Measurements from ENCODE around the gene TRIM54. TPM values are rescaled to one million over a fixed set of nuclear protein-coding genes. Genes with fewer than 3 reads are reported as not detected.
A peak's percentile ranks its signal among the peaks of the same experiment; 100 is the strongest.

Gene TRIM54
- under 1 TPM; 0.32 to 0.52 TPM for total RNA-seq
- long read RNA-seq, donor 1, result 0 reads
- long read RNA-seq, donor 2, partial matches to known transcripts, result 0 of 1 reads
- long read RNA-seq, donor 2, other reads (novel, unspliced or antisense), result 0 of 1 reads

GRCh38 chr2:27281855-27282559 lies at the start of gene TRIM54:
Gene TRIM54, plus strand, starts transcription at chr2:27282429. Its CDS starts 303 bp downstream, at chr2:27282732.
- intact Hi-C loops (cut with DNase I), result loop anchor here in 1 of 2 donors (10.0 kb wide), 1 partner anchor 317 kb away; no protein-coding TSS in a partner anchor
- DNase-seq (ENCODE audit: low spot score), result peak; percentile 72

- peak; percentile 73 for DNase-seq (ENCODE audit: low spot score)
Observed at GRCh38 chr2:27233341-27233740, 48.9 kb upstream of the TRIM54 start.

DNA sequence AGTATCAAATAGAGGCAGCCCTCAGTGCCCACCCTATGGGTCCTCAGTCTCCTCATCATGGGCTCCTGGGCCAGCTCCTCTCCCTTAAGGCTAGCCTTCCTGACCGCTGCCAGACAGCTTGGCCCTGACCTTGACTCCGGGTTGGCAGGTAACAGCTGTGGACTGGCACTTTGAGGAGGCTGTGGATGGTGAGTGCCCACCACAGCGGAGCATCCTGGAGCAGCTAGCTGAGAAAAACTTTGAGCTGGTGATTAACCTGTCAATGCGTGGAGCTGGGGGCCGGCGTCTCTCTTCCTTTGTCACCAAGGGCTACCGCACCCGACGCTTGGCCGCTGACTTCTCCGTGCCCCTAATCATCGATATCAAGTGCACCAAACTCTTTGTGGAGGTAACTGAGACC lies 46.1 kb upstream of the TRIM54 start:
- peak; percentile 79 for DNase-seq (ENCODE audit: low spot score)
- intact Hi-C loops (cut with DNase I), result no loop called here

More at GRCh38 chr2:27233341-27233740, 48.9 kb upstream of the TRIM54 start:
- intact Hi-C loops (cut with DNase I), result no loop called here

DNA sequence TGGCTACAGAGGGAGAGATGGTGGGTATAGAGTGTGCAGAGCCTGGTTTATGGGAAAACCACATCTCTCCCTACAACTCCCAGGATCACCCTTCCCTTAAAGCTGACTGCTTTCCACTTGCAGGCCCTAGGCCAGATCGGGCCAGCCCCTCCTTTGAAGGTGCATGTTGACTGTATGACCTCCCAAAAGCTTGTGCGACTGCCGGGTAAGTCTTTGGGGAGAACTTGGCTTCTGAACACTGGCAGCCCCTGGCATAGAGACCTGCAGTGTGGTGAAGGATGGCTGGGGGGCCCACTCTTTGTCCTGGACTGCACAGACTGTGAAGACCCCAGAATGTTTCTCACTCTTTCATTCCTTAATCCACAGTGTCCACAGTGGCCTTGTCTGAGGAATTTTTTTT lies 45.6 kb upstream of the TRIM54 start:
- peak; percentile 44 for DNase-seq (ENCODE audit: low spot score)
- intact Hi-C loops (cut with DNase I), result no loop called here

DNA sequence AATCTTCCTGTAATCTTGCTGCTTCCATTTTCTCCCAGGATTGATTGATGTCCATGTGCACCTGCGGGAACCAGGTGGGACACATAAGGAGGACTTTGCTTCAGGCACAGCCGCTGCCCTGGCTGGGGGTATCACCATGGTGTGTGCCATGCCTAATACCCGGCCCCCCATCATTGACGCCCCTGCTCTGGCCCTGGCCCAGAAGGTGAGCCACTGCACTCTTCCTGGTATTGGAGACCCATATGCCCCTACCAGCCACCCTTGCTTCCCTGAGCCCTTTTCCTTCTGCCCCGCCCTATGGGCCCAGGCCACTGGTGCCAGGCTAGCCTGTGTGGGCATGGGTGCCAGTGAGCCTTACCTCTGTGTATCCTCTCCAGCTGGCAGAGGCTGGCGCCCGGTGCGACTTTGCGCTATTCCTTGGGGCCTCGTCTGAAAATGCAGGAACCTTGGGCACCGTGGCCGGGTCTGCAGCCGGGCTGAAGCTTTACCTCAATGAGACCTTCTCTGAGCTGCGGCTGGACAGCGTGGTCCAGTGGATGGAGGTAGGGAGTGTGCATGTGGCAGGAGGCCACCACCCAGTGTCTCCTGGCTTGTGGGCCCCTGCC lies 44.8 kb upstream of the TRIM54 start:
- peak; percentile 60 for DNase-seq (ENCODE audit: low spot score)
- intact Hi-C loops (cut with DNase I), result no loop called here

DNA sequence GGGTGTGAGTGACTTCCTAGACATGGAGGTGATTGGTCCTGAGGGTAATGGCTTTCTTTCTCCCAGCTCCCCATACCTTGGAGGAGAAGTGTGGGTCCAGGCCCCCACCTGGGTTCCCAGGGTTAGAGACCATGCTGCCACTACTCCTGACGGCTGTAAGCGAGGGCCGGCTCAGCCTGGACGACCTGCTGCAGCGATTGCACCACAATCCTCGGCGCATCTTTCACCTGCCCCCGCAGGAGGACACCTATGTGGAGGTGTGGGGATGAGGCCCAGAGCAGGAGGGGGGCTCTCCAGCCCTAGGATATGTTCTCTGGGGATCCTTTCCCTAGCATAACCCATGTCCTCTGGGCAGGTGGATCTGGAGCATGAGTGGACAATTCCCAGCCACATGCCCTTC lies 43.3 kb upstream of the TRIM54 start:
- DNase-seq (ENCODE audit: low spot score), result no peak
- intact Hi-C loops (cut with DNase I), result no loop called here

GRCh38 chr2:27240406-27240805 lies 41.8 kb upstream of the TRIM54 start:
- intact Hi-C loops (cut with DNase I), result no loop called here
- no peak for DNase-seq (ENCODE audit: low spot score)

GRCh38 chr2:27241761-27242613 lies 40.2 kb upstream of the TRIM54 start:
- intact Hi-C loops (cut with DNase I), result no loop called here
- no peak for DNase-seq (ENCODE audit: low spot score)

DNA sequence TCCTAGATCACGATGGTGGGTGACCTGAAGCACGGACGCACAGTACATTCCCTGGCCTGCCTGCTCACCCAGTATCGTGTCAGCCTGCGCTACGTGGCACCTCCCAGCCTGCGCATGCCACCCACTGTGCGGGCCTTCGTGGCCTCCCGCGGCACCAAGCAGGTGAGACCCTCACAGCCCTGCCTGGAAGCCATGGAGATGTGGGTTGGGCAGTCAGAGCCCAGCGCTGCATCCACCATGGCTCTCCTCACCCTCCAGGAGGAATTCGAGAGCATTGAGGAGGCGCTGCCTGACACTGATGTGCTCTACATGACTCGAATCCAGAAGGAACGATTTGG lies 39.6 kb upstream of the TRIM54 start:
- intact Hi-C loops (cut with DNase I), result no loop called here
- DNase-seq (ENCODE audit: low spot score), result no peak

DNA sequence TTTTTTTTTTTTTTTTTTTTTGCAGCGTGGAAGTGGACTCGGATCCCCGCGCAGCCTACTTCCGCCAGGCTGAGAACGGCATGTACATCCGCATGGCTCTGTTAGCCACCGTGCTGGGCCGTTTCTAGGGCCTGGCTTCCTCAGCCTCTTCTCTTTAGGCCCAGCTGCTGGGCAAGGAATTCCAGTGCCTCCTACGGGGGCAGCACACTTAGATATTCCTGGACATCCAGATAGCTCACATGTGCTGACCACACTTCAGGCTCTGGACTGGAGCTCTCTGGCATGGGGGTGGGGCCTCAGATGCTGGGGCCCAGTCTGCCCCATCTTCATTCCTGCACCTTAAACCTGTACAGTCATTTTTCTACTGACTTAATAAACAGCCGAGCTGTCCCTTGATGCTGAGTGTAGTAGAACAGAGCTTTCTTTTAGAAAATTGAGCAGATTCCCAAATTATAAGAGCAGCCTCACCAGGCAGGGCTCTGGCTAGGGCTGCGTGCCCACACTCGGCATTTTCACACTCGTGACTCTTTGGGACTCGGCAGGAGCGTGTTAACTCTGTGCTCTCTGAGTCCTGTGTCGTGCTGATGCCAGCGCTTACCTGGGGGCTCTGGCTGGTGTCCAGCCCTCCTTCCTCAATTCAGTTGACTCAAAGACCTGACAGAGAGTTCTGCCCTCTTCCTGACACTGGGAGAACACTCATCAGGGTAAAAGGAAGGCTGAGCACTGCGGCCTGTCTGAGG lies 38.7 kb upstream of the TRIM54 start:
- intact Hi-C loops (cut with DNase I), result no loop called here
- no peak for DNase-seq (ENCODE audit: low spot score)

DNA sequence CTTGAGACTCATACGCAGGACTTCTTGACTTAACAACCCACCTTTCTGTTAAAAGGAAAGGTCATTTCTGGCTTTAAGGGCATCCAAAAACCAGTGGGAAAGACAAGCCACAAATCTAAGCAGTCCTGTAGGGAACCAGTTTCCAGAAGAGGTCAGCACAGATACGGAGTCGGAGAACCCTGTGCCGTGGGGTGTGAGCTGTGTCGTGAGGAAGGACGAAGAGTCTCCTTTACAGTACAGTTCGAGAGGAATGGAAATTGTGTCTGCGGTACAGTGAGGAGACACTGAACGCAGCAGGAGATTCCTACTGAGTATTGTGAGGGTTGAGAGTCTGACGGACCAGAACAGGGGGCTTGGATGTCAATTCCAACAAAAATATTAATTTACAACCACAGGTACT lies 37.1 kb upstream of the TRIM54 start:
- intact Hi-C loops (cut with DNase I), result no loop called here
- DNase-seq (ENCODE audit: low spot score), result no peak

GRCh38 chr2:27245626-27246025 lies 36.6 kb upstream of the TRIM54 start:
- no peak for DNase-seq (ENCODE audit: low spot score)
- intact Hi-C loops (cut with DNase I), result no loop called here

DNA sequence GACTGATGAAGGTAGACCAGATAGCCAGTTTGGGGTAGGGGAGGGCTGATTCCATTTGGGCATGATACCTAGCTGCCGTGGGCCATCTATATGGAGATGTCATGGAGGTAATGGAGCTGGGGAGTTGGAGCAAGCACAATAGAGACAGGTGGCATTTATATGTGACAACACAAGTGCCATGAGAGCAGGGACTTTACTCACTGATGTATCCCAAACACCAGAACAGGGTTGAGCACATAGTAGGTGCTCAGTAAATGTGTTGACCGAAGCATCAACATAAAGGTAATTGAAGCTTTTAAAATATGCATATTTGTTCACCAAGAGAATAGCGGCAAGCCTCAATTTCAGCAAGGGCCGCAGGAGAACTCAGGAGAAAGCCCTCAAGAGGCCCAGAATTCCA lies 34.3 kb upstream of the TRIM54 start:
- intact Hi-C loops (cut with DNase I), result no loop called here
- DNase-seq (ENCODE audit: low spot score), result no peak

GRCh38 chr2:27249159-27249890 lies 32.9 kb upstream of the TRIM54 start:
- intact Hi-C loops (cut with DNase I), result no loop called here
- no peak for DNase-seq (ENCODE audit: low spot score)

DNA sequence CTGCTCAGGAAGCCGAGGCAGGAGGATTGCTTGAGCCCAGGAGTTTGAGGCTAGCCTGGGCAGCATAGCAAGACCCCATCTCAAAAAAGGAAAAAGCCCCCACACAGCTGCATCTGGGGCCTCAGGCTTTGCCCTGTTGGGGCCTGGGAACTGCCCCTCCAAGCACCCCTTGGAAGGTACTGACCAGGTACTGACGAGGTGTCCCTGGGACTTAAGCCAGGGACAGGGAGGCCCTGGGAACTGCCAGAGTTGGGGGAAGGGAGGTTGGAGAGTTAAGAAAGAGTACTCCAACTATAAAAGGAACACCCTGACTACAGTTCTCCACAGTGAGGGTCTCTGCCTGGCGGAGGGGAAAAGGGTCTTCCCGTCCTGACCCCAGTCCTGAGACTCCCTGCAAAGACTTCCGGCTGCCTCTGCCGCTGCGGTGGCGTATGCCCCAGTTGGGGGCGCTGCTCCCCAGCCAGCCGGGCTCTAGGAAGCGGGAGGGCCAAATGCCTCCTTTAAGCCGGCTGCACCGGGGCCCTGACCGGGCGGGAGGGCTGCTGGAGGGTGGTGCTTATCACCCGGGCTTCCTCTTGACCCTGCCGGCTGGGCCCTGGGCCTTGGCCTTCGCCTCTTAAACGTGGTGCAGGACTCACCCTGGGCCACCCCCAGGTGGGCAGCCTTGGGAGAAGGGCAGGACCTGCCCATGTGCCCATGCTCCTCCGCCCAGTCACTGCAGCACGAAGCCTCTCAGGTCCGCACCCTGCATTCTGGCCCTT lies 32.2 kb upstream of the TRIM54 start:
- DNase-seq (ENCODE audit: low spot score), result peak; percentile 87
- intact Hi-C loops (cut with DNase I), result no loop called here

- intact Hi-C loops (cut with DNase I), result no loop called here
- peak; percentile 46 for DNase-seq (ENCODE audit: low spot score)
Observed at GRCh38 chr2:27250652-27251379, 31.4 kb upstream of the TRIM54 start.

DNA sequence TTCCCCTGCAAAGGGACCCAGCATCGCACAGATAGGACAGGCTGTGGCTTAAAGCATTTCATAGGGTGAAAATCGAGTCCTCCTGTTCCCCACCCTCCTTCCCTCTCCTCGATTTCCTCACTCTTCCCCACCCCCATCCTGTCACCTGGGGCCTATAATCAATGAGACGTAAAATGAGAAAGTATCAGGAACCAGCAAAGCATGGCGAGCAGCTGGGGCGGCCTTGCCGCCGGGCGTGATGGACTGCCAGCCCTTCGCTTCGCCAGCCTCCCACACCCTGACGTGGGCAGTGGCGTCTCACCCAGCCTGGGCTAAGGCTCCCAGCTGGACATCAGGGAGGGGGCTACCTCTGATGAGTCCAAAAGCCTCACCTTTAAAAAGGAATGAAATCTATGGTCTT lies 30.5 kb upstream of the TRIM54 start:
- peak; percentile 50 for DNase-seq (ENCODE audit: low spot score)

More for the DNA sequence above, 30.5 kb upstream of the TRIM54 start:
- intact Hi-C loops (cut with DNase I), result no loop called here
